ENCODE results near the gene IGSF21.

GRCh38 chr1:18288722-18289121, 181.1 kb downstream of the IGSF21 start:
- TF ChIP-seq, protein P1, sequence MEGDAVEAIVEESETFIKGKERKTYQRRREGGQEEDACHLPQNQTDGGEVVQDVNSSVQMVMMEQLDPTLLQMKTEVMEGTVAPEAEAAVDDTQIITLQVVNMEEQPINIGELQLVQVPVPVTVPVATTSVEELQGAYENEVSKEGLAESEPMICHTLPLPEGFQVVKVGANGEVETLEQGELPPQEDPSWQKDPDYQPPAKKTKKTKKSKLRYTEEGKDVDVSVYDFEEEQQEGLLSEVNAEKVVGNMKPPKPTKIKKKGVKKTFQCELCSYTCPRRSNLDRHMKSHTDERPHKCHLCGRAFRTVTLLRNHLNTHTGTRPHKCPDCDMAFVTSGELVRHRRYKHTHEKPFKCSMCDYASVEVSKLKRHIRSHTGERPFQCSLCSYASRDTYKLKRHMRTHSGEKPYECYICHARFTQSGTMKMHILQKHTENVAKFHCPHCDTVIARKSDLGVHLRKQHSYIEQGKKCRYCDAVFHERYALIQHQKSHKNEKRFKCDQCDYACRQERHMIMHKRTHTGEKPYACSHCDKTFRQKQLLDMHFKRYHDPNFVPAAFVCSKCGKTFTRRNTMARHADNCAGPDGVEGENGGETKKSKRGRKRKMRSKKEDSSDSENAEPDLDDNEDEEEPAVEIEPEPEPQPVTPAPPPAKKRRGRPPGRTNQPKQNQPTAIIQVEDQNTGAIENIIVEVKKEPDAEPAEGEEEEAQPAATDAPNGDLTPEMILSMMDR (IDR thresholded peaks at IDR 0.05): no peak
- TF ChIP-seq CEBPB (IDR thresholded peaks at IDR 0.05) (no peak), BHLHE40 (IDR thresholded peaks at IDR 0.05; ENCODE audit: low read depth, low read length) (no peak), RARB (CRISPR knock-in tag; IDR thresholded peaks at IDR 0.05) (no peak), REST (IDR thresholded peaks at IDR 0.05) (no peak)
